Common myeloid progenitor, CD34-positive (primary cell): ENCODE measurements around the gene MYZAP.
"Not testable (repeated sequence)": the region's sequence is repeated elsewhere in the genome, so short reads cannot be mapped to it uniquely, and the experiment has no call there.

Experiments used
- CTCF ChIA-PET: fragments of 350-600 bp; sonication (Branson Sonifier 250); formaldehyde crosslinking; loops from one replicate; lab custom pipeline; 2021; ENCODE audit warnings: antibody characterized with exemption; lab: Charles Lee
- POLR2A ChIA-PET: fragments of 350-600 bp; sonication (Branson Sonifier 250); formaldehyde crosslinking; loops from one replicate; lab custom pipeline; 2021; ENCODE audit warnings: antibody characterized with exemption; lab: Charles Lee
- DNase-seq, 3 donors: peaks; one replicate each; pipeline versions ENCODE4 v3.0.0 to v3.0.0-alpha.2; 2013
- H3K27ac ChIP-seq, 2 experiments: 1 replicate in 1 of 2; 2 replicates in 1 of 2; pipeline ENCODE4 v1.7.0; 2013; ENCODE audit warnings: inconsistent platforms in 2 of 2, low read length in 2 of 2, mild to moderate bottlenecking in 2 of 2, low read depth in 1 of 2, moderate library complexity in 1 of 2; ENCODE audit not compliant: severe bottlenecking in 2 of 2, insufficient read depth in 1 of 2, poor library complexity in 1 of 2
- H3K27me3 ChIP-seq, 5 experiments: replicated peaks in 2 of 5; 1 replicate in 3 of 5; 2 replicates in 2 of 5; pipeline versions ENCODE4 v1.6.1 to v1.7.0; 2013; ENCODE audit warnings: low read length in 4 of 5, mild to moderate bottlenecking in 2 of 5, moderate library complexity in 2 of 5, inconsistent platforms in 1 of 5; ENCODE audit not compliant: insufficient read depth in 5 of 5, control insufficient read depth in 4 of 5
- H3K36me3 ChIP-seq, 4 experiments: 1 replicate in 2 of 4; 2 replicates in 2 of 4; pipeline versions ENCODE4 v1.6.1 to v1.7.0; 2013; ENCODE audit warnings: low read length in 3 of 4, control low read depth in 1 of 4, mild to moderate bottlenecking in 1 of 4; ENCODE audit not compliant: control insufficient read depth in 4 of 4, insufficient read depth in 4 of 4
- H3K4me1 ChIP-seq, 4 experiments: 1 replicate in 3 of 4; 2 replicates in 1 of 4; pipeline versions ENCODE4 v1.6.1 to v1.7.1; 2013; ENCODE audit warnings: low read length in 3 of 4, mild to moderate bottlenecking in 3 of 4, control low read depth in 1 of 4, inconsistent platforms in 1 of 4, moderate library complexity in 1 of 4; ENCODE audit not compliant: control insufficient read depth in 4 of 4, insufficient read depth in 4 of 4; ENCODE audit errors: control extremely low read depth in 1 of 4
- H3K4me3 ChIP-seq, 7 experiments: 1 replicate in 4 of 7; 2 replicates in 3 of 7; pipeline versions ENCODE4 v1.5.1 to v1.7.0; 2013; ENCODE audit warnings: mild to moderate bottlenecking in 7 of 7, low read length in 6 of 7, moderate library complexity in 6 of 7, inconsistent platforms in 2 of 7, low read depth in 2 of 7, control low read depth in 1 of 7; ENCODE audit not compliant: insufficient read depth in 4 of 7, control insufficient read depth in 1 of 7; ENCODE audit errors: extremely low read depth in 1 of 7
- H3K9me3 ChIP-seq, 5 experiments: 1 replicate in 4 of 5; 2 replicates in 1 of 5; pipeline versions ENCODE4 v1.6.1 to v1.7.1; 2013; ENCODE audit warnings: low read length in 4 of 5, mild to moderate bottlenecking in 2 of 5, inconsistent platforms in 1 of 5, low read depth in 1 of 5, moderate library complexity in 1 of 5; ENCODE audit not compliant: control insufficient read depth in 4 of 5, insufficient read depth in 2 of 5; ENCODE audit errors: control extremely low read depth in 1 of 5
- WGBS: methylation state at CpG from one replicate; pipeline ENCODE4 v1.1.5; 2013; ENCODE audit not compliant: insufficient coverage; 5-methylcytosine and 5-hydroxymethylcytosine counted together

Gene MYZAP

GRCh38 chr15:57609805-57610529 lies 18.3 kb downstream of the MYZAP start:
- Histone ChIP-seq H3K9me3 (no peaks in the 10 kb centered on the region), H3K4me3 (no peak overlapping the region), H3K27me3 (no peaks in the 10 kb centered on the region), H3K36me3 (no peaks in the 10 kb centered on the region), H3K27ac (no peak overlapping the region), H3K4me1 (peaks cover 0 to 7% (median 3%) of the 10 kb centered on the region in 4 experiments)
- POLR2A ChIA-PET: no interaction called here
- CTCF ChIA-PET: interaction anchor here (0.8 to 2.5 kb wide), 5 partner anchors 10 to 83 kb away, joined by 3 to 10 read pairs (median 5); no protein-coding TSS in a partner anchor
- peak in 1 of 3 donors; percentile 15 for DNase-seq
- WGBS: 92% methylated on average over 9 of the region's 10 CpGs

- WGBS: 92% methylated on average over 7 of the region's 7 CpGs
- no peaks in the 10 kb centered on the region for H3K27me3 ChIP-seq
- ChIA-PET POLR2A (no interaction called here), CTCF (interaction anchor here (1.0 to 2.5 kb wide), 4 partner anchors 48 to 84 kb away, joined by 3 to 10 read pairs (median 3); no protein-coding TSS in a partner anchor)
- H3K36me3 ChIP-seq: no peaks in the 10 kb centered on the region
- no peak for DNase-seq
- no peak overlapping the region for H3K27ac ChIP-seq
- no peaks in the 10 kb centered on the region for H3K9me3 ChIP-seq
- no peak overlapping the region for H3K4me3 ChIP-seq
- peaks cover 0 to 7% (median 3%) of the 10 kb centered on the region in 4 experiments for H3K4me1 ChIP-seq
These were observed 19.4 kb downstream of the MYZAP start for GRCh38 chr15:57611123-57611522.

DNA sequence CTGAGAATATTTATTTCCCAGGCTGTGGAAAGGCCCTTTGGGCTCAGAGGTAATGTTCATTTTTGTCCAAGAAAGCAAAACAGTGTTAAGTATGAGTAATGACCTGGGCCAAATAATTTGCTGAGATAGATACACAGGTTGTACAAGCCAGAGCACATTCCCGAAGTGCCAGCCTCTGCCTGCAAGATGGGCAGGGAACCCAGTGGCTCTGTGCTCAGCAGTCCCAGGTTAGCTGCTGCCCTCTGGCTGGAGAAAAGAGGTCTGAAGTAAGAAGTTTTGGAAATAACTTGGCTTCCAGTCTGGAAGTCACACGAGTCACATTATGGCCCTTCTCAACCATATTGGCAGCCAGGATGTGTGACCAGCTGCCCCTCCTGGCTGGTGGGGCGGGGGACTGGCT lies 20.2 kb downstream of the MYZAP start:
- Histone ChIP-seq H3K4me3 (no peak overlapping the region), H3K36me3 (no peaks in the 10 kb centered on the region), H3K9me3 (no peaks in the 10 kb centered on the region), H3K4me1 (peaks cover 0 to 7% (median 3%) of the 10 kb centered on the region in 4 experiments), H3K27me3 (no peaks in the 10 kb centered on the region), H3K27ac (no peak overlapping the region)
- WGBS: 86% methylated on average over 3 of the region's 3 CpGs
- DNase-seq: peak in 2 of 3 donors; percentile 42 to 51
- ChIA-PET POLR2A (no interaction called here), CTCF (interaction anchor here (0.6 to 2.5 kb wide), 5 partner anchors 45 to 58 kb away, joined by 3 to 10 read pairs (median 3); no protein-coding TSS in a partner anchor)

- Histone ChIP-seq H3K27ac (no peak overlapping the region), H3K4me3 (no peak overlapping the region), H3K9me3 (no peaks in the 10 kb centered on the region), H3K4me1 (peaks cover 0 to 7% (median 3%) of the 10 kb centered on the region in 4 experiments), H3K27me3 (no peaks in the 10 kb centered on the region), H3K36me3 (no peaks in the 10 kb centered on the region)
- POLR2A ChIA-PET: no interaction called here
- CTCF ChIA-PET: interaction anchor here (1.0 kb wide), 1 partner anchor 54 kb away, joined by 3 read pairs; no protein-coding TSS in a partner anchor
- 100% methylated on average over 3 of the region's 7 CpGs for WGBS
- DNase-seq: peak in 2 of 3 donors; percentile 19 to 73
These were observed 22.5 kb downstream of the MYZAP start for GRCh38 chr15:57614241-57614640.

DNA sequence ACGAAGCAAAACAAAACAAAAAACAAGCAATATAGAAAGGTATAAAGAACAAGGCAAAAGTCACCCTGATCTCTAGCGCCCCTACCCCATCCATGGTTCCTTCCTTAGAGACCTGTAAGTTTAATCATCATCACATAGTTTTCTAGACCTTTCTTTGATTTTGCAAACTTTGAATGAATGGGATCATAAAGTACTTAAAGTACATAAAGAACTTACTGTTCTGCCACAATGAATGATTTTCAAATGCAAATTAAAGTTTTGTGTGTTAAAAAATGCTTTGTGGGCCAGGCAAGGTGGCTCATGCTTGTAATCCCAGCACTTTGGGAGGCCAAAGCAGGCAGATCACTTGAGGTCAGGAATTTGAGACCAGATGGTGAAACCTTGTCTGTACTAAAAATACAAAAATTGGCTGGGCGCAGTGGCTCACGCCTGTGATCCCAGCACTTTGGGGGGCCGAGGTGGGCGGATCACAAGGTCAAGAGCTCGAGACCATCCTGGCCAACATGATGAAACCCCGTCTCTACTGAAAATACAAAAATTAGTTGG lies 24.3 kb downstream of the MYZAP start:
- DNase-seq, H3K4me1 ChIP-seq, H3K27me3 ChIP-seq, H3K27ac ChIP-seq, H3K36me3 ChIP-seq, H3K9me3 ChIP-seq, CTCF ChIA-PET, H3K4me3 ChIP-seq, POLR2A ChIA-PET: not testable (repeated sequence)
- WGBS: 100% methylated on average over 7 of the region's 8 CpGs

DNA sequence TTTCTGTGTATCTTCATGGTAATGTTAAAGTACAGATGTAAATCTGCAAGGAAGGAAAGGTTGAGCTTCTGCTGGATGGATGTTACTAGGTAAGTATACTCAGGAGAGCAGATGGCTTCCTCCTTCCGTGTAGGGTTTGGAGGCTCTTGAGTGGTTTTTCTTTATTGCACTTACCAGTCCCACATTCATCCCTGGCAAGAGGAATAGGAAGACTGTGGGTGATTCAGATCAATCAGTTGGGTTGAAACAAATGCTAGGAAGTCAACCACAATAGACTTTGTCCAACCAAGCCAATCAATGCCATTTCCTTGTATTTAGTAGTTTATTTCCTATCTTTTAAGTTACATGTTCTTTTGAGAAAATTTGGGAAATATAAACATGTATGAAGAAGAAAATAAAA lies 26.6 kb downstream of the MYZAP start:
- Histone ChIP-seq H3K4me1 (peaks cover 0 to 7% (median 3%) of the 10 kb centered on the region in 4 experiments), H3K9me3 (no peaks in the 10 kb centered on the region), H3K36me3 (no peaks in the 10 kb centered on the region), H3K4me3 (no peak overlapping the region), H3K27ac (no peak overlapping the region), H3K27me3 (no peaks in the 10 kb centered on the region)
- ChIA-PET POLR2A (no interaction called here), CTCF (interaction anchor here (1.3 to 1.4 kb wide), 2 partner anchors 26 to 58 kb away, joined by 3 to 6 read pairs; no protein-coding TSS in a partner anchor)
- WGBS: no CpG with 5 or more reads among the region's 1 CpG
- no peak for DNase-seq

DNA sequence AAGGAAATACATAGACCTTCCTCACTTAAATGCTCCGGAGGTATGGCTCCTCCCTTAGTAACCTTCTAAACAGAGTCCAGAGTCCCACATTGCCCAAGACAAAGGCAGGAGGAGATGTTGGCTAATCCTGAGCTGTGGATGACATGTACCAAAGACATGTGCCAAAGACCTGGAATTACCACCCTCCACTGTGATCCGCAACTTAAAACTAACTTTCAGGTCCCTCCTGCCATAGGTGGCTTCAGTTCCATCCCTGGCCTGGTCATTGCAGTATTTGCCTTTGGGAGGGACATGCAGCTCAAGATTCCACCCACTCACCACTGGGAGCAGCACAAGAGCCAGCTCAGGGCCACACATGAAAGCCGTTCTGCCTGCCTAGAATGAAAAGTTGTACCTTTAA lies 28.0 kb downstream of the MYZAP start:
- Histone ChIP-seq H3K27me3 (no peaks in the 10 kb centered on the region), H3K36me3 (no peaks in the 10 kb centered on the region), H3K4me1 (no peaks in the 10 kb centered on the region), H3K9me3 (no peaks in the 10 kb centered on the region), H3K27ac (no peak overlapping the region), H3K4me3 (no peak overlapping the region)
- ChIA-PET POLR2A (no interaction called here), CTCF (interaction anchor here (0.9 to 1.4 kb wide), 3 partner anchors 9 to 240 kb away, joined by 3 to 5 read pairs (median 3); no protein-coding TSS in a partner anchor)
- DNase-seq: no peak
- 100% methylated on average over 1 of the region's 3 CpGs for whole genome bisulfite sequencing
